Coronary artery (tissue), 2 donors: ENCODE results near the gene GTPBP6.

Source experiments
- DNase-seq: peaks from one replicate; pipeline ENCODE4 v3.0.0-alpha.2; 2017; ENCODE audit warnings: low spot score
- H3K27ac ChIP-seq, 2 donors: fragments of 200-600 bp; sonication (generic); one replicate each; pipeline ENCODE4 v1.5.1; 2016 to 2019
- H3K4me3 ChIP-seq: fragments of 200-600 bp; sonication (generic); 2 replicates; pipeline ENCODE4 v1.5.1; 2016; ENCODE audit warnings: mild to moderate bottlenecking, moderate library complexity
- CTCF ChIP-seq: fragments of 200-600 bp; sonication (generic); IDR thresholded peaks from one replicate; pipeline ENCODE4 v1.5.1; 2019; ENCODE audit warnings: antibody characterized with exemption

The GTPBP6 gene

GRCh38 chrX:318739-319578, at the start of gene GTPBP6:
TSS of gene GTPBP6 (minus strand) at chrX:318796. CDS start at chrX:318787, 9 bp downstream.
- Histone ChIP-seq H3K27ac (peak within 1 kb of the TSS; percentile 94 to 96), H3K4me3 (peak within 1 kb of the TSS; percentile 88)
- peak; percentile 100 for DNase-seq
- TF ChIP-seq CTCF: no peak

GRCh38 chrX:367866-368265, 49.3 kb upstream of the GTPBP6 start:
- no peak overlapping the region for H3K4me3 ChIP-seq
- no peak for DNase-seq
- no peak overlapping the region for H3K27ac ChIP-seq
- no peak for TF ChIP-seq CTCF

- TF ChIP-seq CTCF: no peak
- no peak for DNase-seq
- Histone ChIP-seq H3K4me3 (no peak overlapping the region), H3K27ac (no peak overlapping the region)
Measured at GRCh38 chrX:367349-367748, 48.8 kb upstream of the GTPBP6 start.

- TF ChIP-seq CTCF: no peak
- no peak overlapping the region for H3K4me3 ChIP-seq
- DNase-seq: no peak
- H3K27ac ChIP-seq: no peak overlapping the region
Measured at GRCh38 chrX:363621-364375, 45.2 kb upstream of the GTPBP6 start.

GRCh38 chrX:362937-363620, 44.5 kb upstream of the GTPBP6 start:
- H3K4me3 ChIP-seq: no peak overlapping the region
- no peak overlapping the region for H3K27ac ChIP-seq
- TF ChIP-seq CTCF: no peak
- DNase-seq: no peak

- TF ChIP-seq CTCF: no peak
- DNase-seq: no peak
- no peak overlapping the region for H3K4me3 ChIP-seq
- H3K27ac ChIP-seq: no peak overlapping the region
Measured at GRCh38 chrX:362351-362750, 43.8 kb upstream of the GTPBP6 start.
